Skin epidermis (tissue), 12 donors: ENCODE results near the gene FAM187B.
"Not testable (repeated sequence)": the region's sequence is repeated elsewhere in the genome, so short reads cannot be mapped to it uniquely, and the experiment has no call there.

Experiments
- H3K27ac ChIP-seq, 21 experiments: fragments of 200-600 bp; sonication (generic) in 11 of 21; one replicate each; pipeline ENCODE4 v1.5.0; 2020; ENCODE audit warnings: mild to moderate bottlenecking in 3 of 21, inconsistent platforms in 2 of 21, moderate library complexity in 2 of 21
- H3K4me3 ChIP-seq, 7 experiments: fragments of 200-600 bp; sonication (generic) in 2 of 7; one replicate each; pipeline ENCODE4 v1.5.0; 2020; ENCODE audit warnings: inconsistent platforms in 2 of 7, mild to moderate bottlenecking in 2 of 7, moderate library complexity in 1 of 7

Gene FAM187B

GRCh38 chr19:35241417-35241816, 12.9 kb upstream of the FAM187B start:
- Histone ChIP-seq H3K4me3 (no peak overlapping the region), H3K27ac (peak overlapping the region in 3 of 21 experiments; percentile 65 to 84 (median 79))

- Histone ChIP-seq H3K27ac (peak overlapping the region in 10 of 21 experiments; percentile 5 to 86 (median 55)), H3K4me3 (no peak overlapping the region)
Measured at GRCh38 chr19:35240327-35240726, 11.8 kb upstream of the FAM187B start.

GRCh38 chr19:35239597-35239996, 11.1 kb upstream of the FAM187B start:
- H3K4me3 ChIP-seq = not testable (repeated sequence)
- H3K27ac ChIP-seq = peak overlapping the region in 7 of 21 experiments; percentile 15 to 86 (median 65)

- H3K4me3 ChIP-seq = no peak overlapping the region
- H3K27ac ChIP-seq = no peak overlapping the region
Measured at GRCh38 chr19:35236638-35237400, 8.3 kb upstream of the FAM187B start.

GRCh38 chr19:35232912-35233311, 4.4 kb upstream of the FAM187B start:
- H3K4me3 ChIP-seq = no peak overlapping the region
- no peak overlapping the region for H3K27ac ChIP-seq

- Histone ChIP-seq H3K4me3 (no peak overlapping the region), H3K27ac (no peak overlapping the region)
Measured at GRCh38 chr19:35231956-35232645, 3.6 kb upstream of the FAM187B start.

- no peak overlapping the region for H3K4me3 ChIP-seq
- H3K27ac ChIP-seq = no peak overlapping the region
Measured at GRCh38 chr19:35229601-35230000, 1.1 kb upstream of the FAM187B start.

GRCh38 chr19:35226748-35227147, 1.8 kb downstream of the FAM187B start:
- H3K27ac ChIP-seq = no peak overlapping the region
- no peak overlapping the region for H3K4me3 ChIP-seq

GRCh38 chr19:35225951-35226350, 2.6 kb downstream of the FAM187B start:
- no peak overlapping the region for H3K4me3 ChIP-seq

GRCh38 chr19:35224681-35225571, 3.6 kb downstream of the FAM187B start:
- H3K27ac ChIP-seq = no peak overlapping the region
- H3K4me3 ChIP-seq = no peak overlapping the region

More at GRCh38 chr19:35225951-35226350, 2.6 kb downstream of the FAM187B start:
- no peak overlapping the region for H3K27ac ChIP-seq

GRCh38 chr19:35223862-35224505, 4.6 kb downstream of the FAM187B start:
- Histone ChIP-seq H3K27ac (peak overlapping the region in 2 of 21 experiments; percentile 13 to 19), H3K4me3 (no peak overlapping the region)

- peak overlapping the region in 1 of 21 experiments; percentile 19 for H3K27ac ChIP-seq
- H3K4me3 ChIP-seq = no peak overlapping the region
Measured at GRCh38 chr19:35223084-35223790, 5.3 kb downstream of the FAM187B start.

GRCh38 chr19:35222373-35223015, 6.0 kb downstream of the FAM187B start:
- Histone ChIP-seq H3K27ac (no peak overlapping the region), H3K4me3 (no peak overlapping the region)

- not testable (repeated sequence) for H3K27ac ChIP-seq, H3K4me3 ChIP-seq
Measured at GRCh38 chr19:35220973-35221590, 7.5 kb downstream of the FAM187B start.

- Histone ChIP-seq H3K27ac (no peak overlapping the region), H3K4me3 (no peak overlapping the region)
Measured at GRCh38 chr19:35220315-35220921, 8.1 kb downstream of the FAM187B start.

GRCh38 chr19:35219008-35219407, 9.5 kb downstream of the FAM187B start:
- Histone ChIP-seq H3K4me3 (no peak overlapping the region), H3K27ac (no peak overlapping the region)

GRCh38 chr19:35217649-35217990, 10.9 kb downstream of the FAM187B start:
- Histone ChIP-seq H3K4me3 (no peak overlapping the region), H3K27ac (peak overlapping the region in 4 of 21 experiments; percentile 3 to 58 (median 40))
